ENCODE measurements around the gene PDE6H. TPM values are rescaled to one million over a fixed set of nuclear protein-coding genes. Genes with fewer than 3 reads are reported as not detected.

Gene PDE6H
- total and polyA plus RNA-seq, 7 experiments from 2014 or later: 2.7 TPM; not detected in 6

- Mint-ChIP-seq H3K36me3 (no peaks in the 10 kb centered on the region), H3K27me3 (peaks cover 15 to 80% (median 38%) of the 10 kb centered on the region in 5 donors), H3K4me3 (no peak overlapping the region), H3K9me3 (peaks cover 0 to 2% (median 0%) of the 10 kb centered on the region in 11 donors), H3K27ac (no peak overlapping the region), H3K4me1 (no peaks in the 10 kb centered on the region)
- DNase-seq (no peak), ATAC-seq (no peak)
- H3K27ac ChIP-seq (ENCODE audit: low read depth, low read length): no peak overlapping the region
- no peaks in the 10 kb centered on the region for H3K9me3 ChIP-seq (ENCODE audit: control insufficient read depth in 2 of 3, low read length in 3 of 3)
- no peaks in the 10 kb centered on the region for H3K4me1 ChIP-seq (ENCODE audit: control insufficient read depth in 2 of 2, insufficient read depth in 2 of 2, low read length in 2 of 2)
- H3K36me3 ChIP-seq (ENCODE audit: control insufficient read depth in 2 of 3, insufficient read depth in 3 of 3, low read length in 3 of 3): no peaks in the 10 kb centered on the region
- H3K27me3 ChIP-seq (ENCODE audit: control insufficient read depth in 2 of 2, insufficient read depth in 2 of 2, low read length in 2 of 2): no peaks in the 10 kb centered on the region
- intact Hi-C loops (cut with micrococcal nuclease): no loop called here
- no peak overlapping the region for H3K4me3 ChIP-seq (ENCODE audit: low read length)
- ChIA-PET CTCF (no interaction called here), POLR2A (no interaction called here)
Observed at GRCh38 chr12:15005064-15005463, 32.2 kb downstream of the PDE6H start.

DNA sequence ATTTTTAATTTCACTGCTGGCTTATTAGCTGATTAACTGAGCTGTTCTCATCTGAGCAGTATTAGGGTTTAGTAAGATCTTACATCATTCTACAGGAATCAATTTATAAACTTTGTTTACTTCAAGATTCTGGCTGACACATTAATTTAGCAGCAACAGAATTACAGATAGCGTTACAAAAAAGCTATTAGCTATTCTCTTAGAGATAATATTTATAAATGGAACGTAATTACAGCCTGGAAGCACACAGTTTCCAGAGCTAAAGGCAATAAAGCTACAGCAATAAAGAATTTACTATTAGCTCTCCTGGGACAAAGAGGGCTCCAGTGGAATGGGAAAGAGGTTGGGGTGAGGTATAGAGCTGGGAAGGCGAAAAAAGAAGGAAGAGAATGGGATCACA, 34.7 kb downstream of the PDE6H start:
- H3K4me1 Mint-ChIP-seq: no peaks in the 10 kb centered on the region
- H3K36me3 Mint-ChIP-seq: no peaks in the 10 kb centered on the region
- POLR2A ChIA-PET: interaction anchor here (0.8 kb wide), 1 partner anchor 81 kb away, joined by 3 read pairs; no protein-coding TSS in a partner anchor
- peak overlapping the region in 1 of 9 donors; percentile 43 for H3K27ac Mint-ChIP-seq
- intact Hi-C loops (cut with micrococcal nuclease): no loop called here
- no peak overlapping the region for H3K4me3 ChIP-seq (ENCODE audit: low read length)
- H3K27ac ChIP-seq (ENCODE audit: low read depth, low read length): no peak overlapping the region
- no peaks in the 10 kb centered on the region for H3K9me3 ChIP-seq (ENCODE audit: control insufficient read depth in 2 of 3, low read length in 3 of 3)
- no peaks in the 10 kb centered on the region for H3K4me1 ChIP-seq (ENCODE audit: control insufficient read depth in 2 of 2, insufficient read depth in 2 of 2, low read length in 2 of 2)
- CTCF ChIA-PET: interaction anchor here (1.0 to 1.2 kb wide), 2 partner anchors 14 to 213 kb away, joined by 3 read pairs; partner anchors contain the start of gene RERG
- no peaks in the 10 kb centered on the region for H3K27me3 ChIP-seq (ENCODE audit: control insufficient read depth in 2 of 2, insufficient read depth in 2 of 2, low read length in 2 of 2)
- peaks cover 15 to 60% (median 37%) of the 10 kb centered on the region in 5 donors for H3K27me3 Mint-ChIP-seq
- peaks cover 0 to 2% (median 0%) of the 10 kb centered on the region in 11 donors for H3K9me3 Mint-ChIP-seq
- DNase-seq: no peak
- H3K36me3 ChIP-seq (ENCODE audit: control insufficient read depth in 2 of 3, insufficient read depth in 3 of 3, low read length in 3 of 3): no peaks in the 10 kb centered on the region
- no peak for ATAC-seq
- H3K4me3 Mint-ChIP-seq: no peak overlapping the region

- H3K9me3 ChIP-seq (ENCODE audit: control insufficient read depth in 2 of 3, low read length in 3 of 3): no peaks in the 10 kb centered on the region
- H3K4me1 ChIP-seq (ENCODE audit: control insufficient read depth in 2 of 2, insufficient read depth in 2 of 2, low read length in 2 of 2): no peaks in the 10 kb centered on the region
- no peak overlapping the region for H3K4me3 Mint-ChIP-seq
- H3K27me3 ChIP-seq (ENCODE audit: control insufficient read depth in 2 of 2, insufficient read depth in 2 of 2, low read length in 2 of 2): no peaks in the 10 kb centered on the region
- no peak overlapping the region for H3K4me3 ChIP-seq (ENCODE audit: low read length)
- no peak overlapping the region for H3K27ac ChIP-seq (ENCODE audit: low read depth, low read length)
- CTCF ChIA-PET: no interaction called here
- H3K9me3 Mint-ChIP-seq: peaks cover 0 to 2% (median 0%) of the 10 kb centered on the region in 11 donors
- ATAC-seq: no peak
- no peaks in the 10 kb centered on the region for H3K36me3 ChIP-seq (ENCODE audit: control insufficient read depth in 2 of 3, insufficient read depth in 3 of 3, low read length in 3 of 3)
- POLR2A ChIA-PET: no interaction called here
- no peak for DNase-seq
- intact Hi-C loops (cut with micrococcal nuclease): loop anchor here in 1 of 2 donors (2.0 to 5.0 kb wide), 2 partner anchors 41 to 140 kb away; no protein-coding TSS in a partner anchor
- no peaks in the 10 kb centered on the region for H3K4me1 Mint-ChIP-seq
- H3K36me3 Mint-ChIP-seq: no peaks in the 10 kb centered on the region
- H3K27ac Mint-ChIP-seq: no peak overlapping the region
- peaks cover 11 to 28% (median 18%) of the 10 kb centered on the region in 5 donors for H3K27me3 Mint-ChIP-seq
Observed at GRCh38 chr12:15011162-15011561, 38.3 kb downstream of the PDE6H start.

- ChIA-PET POLR2A (no interaction called here), CTCF (no interaction called here)
- no peak overlapping the region for H3K27ac ChIP-seq (ENCODE audit: low read depth, low read length)
- peaks cover 0 to 2% (median 0%) of the 10 kb centered on the region in 11 donors for H3K9me3 Mint-ChIP-seq
- intact Hi-C loops (cut with micrococcal nuclease): loop anchor here in 1 of 2 donors (5.0 kb wide), 1 partner anchor 39 kb away; no protein-coding TSS in a partner anchor
- H3K36me3 Mint-ChIP-seq: no peaks in the 10 kb centered on the region
- ATAC-seq: no peak
- H3K4me1 Mint-ChIP-seq: no peaks in the 10 kb centered on the region
- H3K9me3 ChIP-seq (ENCODE audit: control insufficient read depth in 2 of 3, low read length in 3 of 3): no peaks in the 10 kb centered on the region
- no peak for DNase-seq
- H3K4me3 ChIP-seq (ENCODE audit: low read length): no peak overlapping the region
- H3K36me3 ChIP-seq (ENCODE audit: control insufficient read depth in 2 of 3, insufficient read depth in 3 of 3, low read length in 3 of 3): no peaks in the 10 kb centered on the region
- no peaks in the 10 kb centered on the region for H3K27me3 ChIP-seq (ENCODE audit: control insufficient read depth in 2 of 2, insufficient read depth in 2 of 2, low read length in 2 of 2)
- H3K4me1 ChIP-seq (ENCODE audit: control insufficient read depth in 2 of 2, insufficient read depth in 2 of 2, low read length in 2 of 2): no peaks in the 10 kb centered on the region
- peaks cover 0 to 24% (median 14%) of the 10 kb centered on the region in 5 donors for H3K27me3 Mint-ChIP-seq
- no peak overlapping the region for H3K4me3 Mint-ChIP-seq
- H3K27ac Mint-ChIP-seq: no peak overlapping the region
Observed at GRCh38 chr12:15013634-15014179, 40.9 kb downstream of the PDE6H start.

DNA sequence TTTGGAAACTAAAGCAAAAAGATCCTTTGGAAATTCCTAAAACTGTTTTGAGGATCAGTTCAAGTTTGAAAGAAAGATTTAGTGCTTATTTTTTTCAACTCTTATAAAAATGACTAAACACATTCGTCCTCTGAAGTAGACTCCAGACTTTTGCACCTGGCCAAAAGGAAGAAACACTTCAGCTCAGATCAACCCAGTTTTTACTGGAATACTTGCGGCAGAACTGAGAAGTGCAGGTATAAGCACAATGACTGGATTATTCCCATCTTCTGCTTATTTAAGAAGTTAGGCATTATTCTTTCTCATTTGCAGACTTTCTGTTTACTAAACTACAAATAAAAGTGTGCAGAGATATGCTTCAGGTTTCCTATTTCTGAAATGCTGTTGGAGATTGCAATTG, 41.9 kb downstream of the PDE6H start:
- POLR2A ChIA-PET: no interaction called here

DNA sequence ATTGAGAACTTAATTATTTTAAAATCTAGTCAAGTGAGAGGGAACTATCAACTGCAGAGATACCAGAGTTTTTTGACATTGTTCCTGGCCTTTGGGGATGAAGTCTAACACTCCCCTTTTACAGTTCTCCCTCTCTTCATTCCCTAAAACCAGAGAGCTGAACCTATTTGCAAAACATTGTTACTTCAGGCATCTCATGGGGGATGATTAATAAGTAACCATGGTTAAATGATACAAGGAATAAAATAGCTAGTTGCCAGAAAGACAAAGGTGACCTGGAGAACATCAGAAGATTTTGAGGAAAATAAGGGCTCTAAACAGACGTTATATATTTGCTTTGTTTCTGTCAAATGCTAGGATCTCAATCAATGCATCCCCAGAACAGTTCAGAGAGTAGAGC, 42.3 kb downstream of the PDE6H start:
- Histone ChIP-seq H3K27me3 (ENCODE audit: control insufficient read depth in 2 of 2, insufficient read depth in 2 of 2, low read length in 2 of 2) (no peaks in the 10 kb centered on the region), H3K36me3 (ENCODE audit: control insufficient read depth in 2 of 3, insufficient read depth in 3 of 3, low read length in 3 of 3) (no peaks in the 10 kb centered on the region), H3K4me3 (ENCODE audit: low read length) (no peak overlapping the region), H3K4me1 (ENCODE audit: control insufficient read depth in 2 of 2, insufficient read depth in 2 of 2, low read length in 2 of 2) (no peaks in the 10 kb centered on the region), H3K27ac (ENCODE audit: low read depth, low read length) (no peak overlapping the region), H3K9me3 (ENCODE audit: control insufficient read depth in 2 of 3, low read length in 3 of 3) (no peaks in the 10 kb centered on the region)
- ChIA-PET CTCF (no interaction called here), POLR2A (no interaction called here)
- Mint-ChIP-seq H3K9me3 (no peaks in the 10 kb centered on the region), H3K27me3 (peaks cover 0 to 27% (median 6%) of the 10 kb centered on the region in 5 donors), H3K27ac (no peak overlapping the region), H3K4me3 (no peak overlapping the region), H3K4me1 (no peaks in the 10 kb centered on the region), H3K36me3 (no peaks in the 10 kb centered on the region)
- intact Hi-C loops (cut with micrococcal nuclease): no loop called here
- ATAC-seq (no peak), DNase-seq (no peak)

More for the DNA sequence above, 41.9 kb downstream of the PDE6H start:
- no peaks in the 10 kb centered on the region for H3K9me3 ChIP-seq (ENCODE audit: control insufficient read depth in 2 of 3, low read length in 3 of 3)
- Mint-ChIP-seq H3K4me3 (no peak overlapping the region), H3K4me1 (no peaks in the 10 kb centered on the region), H3K36me3 (no peaks in the 10 kb centered on the region), H3K27me3 (peaks cover 0 to 23% (median 7%) of the 10 kb centered on the region in 5 donors), H3K9me3 (no peaks in the 10 kb centered on the region), H3K27ac (no peak overlapping the region)
- H3K36me3 ChIP-seq (ENCODE audit: control insufficient read depth in 2 of 3, insufficient read depth in 3 of 3, low read length in 3 of 3): no peaks in the 10 kb centered on the region
- DNase-seq (no peak), ATAC-seq (no peak)
- H3K4me3 ChIP-seq (ENCODE audit: low read length): no peak overlapping the region
- H3K27me3 ChIP-seq (ENCODE audit: control insufficient read depth in 2 of 2, insufficient read depth in 2 of 2, low read length in 2 of 2): no peaks in the 10 kb centered on the region
- H3K27ac ChIP-seq (ENCODE audit: low read depth, low read length): no peak overlapping the region
- intact Hi-C loops (cut with micrococcal nuclease): loop anchor here in 1 of 2 donors (5.0 kb wide), 1 partner anchor 38 kb away; no protein-coding TSS in a partner anchor
- CTCF ChIA-PET: no interaction called here
- H3K4me1 ChIP-seq (ENCODE audit: control insufficient read depth in 2 of 2, insufficient read depth in 2 of 2, low read length in 2 of 2): no peaks in the 10 kb centered on the region

GRCh38 chr12:15020156-15020555, 47.3 kb downstream of the PDE6H start:
- Histone ChIP-seq H3K9me3 (ENCODE audit: control insufficient read depth in 2 of 3, low read length in 3 of 3) (no peaks in the 10 kb centered on the region), H3K4me3 (ENCODE audit: low read length) (no peak overlapping the region), H3K27ac (ENCODE audit: low read depth, low read length) (no peak overlapping the region), H3K36me3 (ENCODE audit: control insufficient read depth in 2 of 3, insufficient read depth in 3 of 3, low read length in 3 of 3) (no peaks in the 10 kb centered on the region), H3K4me1 (ENCODE audit: control insufficient read depth in 2 of 2, insufficient read depth in 2 of 2, low read length in 2 of 2) (no peaks in the 10 kb centered on the region), H3K27me3 (ENCODE audit: control insufficient read depth in 2 of 2, insufficient read depth in 2 of 2, low read length in 2 of 2) (no peaks in the 10 kb centered on the region)
- Mint-ChIP-seq H3K9me3 (peaks cover 0 to 3% (median 0%) of the 10 kb centered on the region in 11 donors), H3K27me3 (peaks cover 0 to 35% (median 10%) of the 10 kb centered on the region in 5 donors), H3K27ac (no peak overlapping the region), H3K4me3 (no peak overlapping the region), H3K36me3 (peaks cover 0 to 2% (median 0%) of the 10 kb centered on the region in 5 donors), H3K4me1 (no peaks in the 10 kb centered on the region)
- ChIA-PET POLR2A (no interaction called here), CTCF (no interaction called here)
- no peak for ATAC-seq
- intact Hi-C loops (cut with micrococcal nuclease): loop anchor here in 1 of 2 donors (5.0 kb wide), 1 partner anchor 112 kb away; no protein-coding TSS in a partner anchor
- DNase-seq: no peak

All from naive thymus-derived CD4-positive, alpha-beta T cell (primary cell).